ENCODE data around the gene DPF3.

DPF3 gene

DNA sequence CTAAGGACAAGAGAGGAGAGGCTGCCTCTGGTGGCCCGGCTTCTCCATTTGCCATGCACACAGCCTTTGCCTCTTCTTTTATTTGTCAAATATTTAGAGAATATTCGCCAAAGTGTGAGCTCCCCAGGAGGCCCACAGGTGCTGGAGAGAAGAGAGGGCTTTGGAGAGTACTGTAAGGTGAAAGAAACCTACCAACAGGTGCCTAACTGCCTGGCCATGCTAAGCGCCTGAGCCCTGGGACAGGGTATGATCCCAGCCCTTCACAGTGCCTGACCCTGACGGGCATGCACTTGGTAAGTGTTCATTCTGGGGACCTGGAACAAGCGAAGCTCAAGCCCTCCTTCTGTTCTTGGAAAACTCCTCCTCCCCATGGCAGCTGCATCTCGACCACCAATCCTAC is 106.1 kb downstream of the DPF3 start:
- no peaks in the 10 kb centered on the region for H3K27me3 ChIP-seq (replicated peaks; ENCODE audit: control insufficient read depth, insufficient read depth, low read length)
- no peak overlapping the region for H3K4me3 ChIP-seq (replicated peaks; ENCODE audit: low read depth, low read length)
- no peak for DNase-seq (ENCODE audit: extremely low read depth, insufficient read length)
- no peaks in the 10 kb centered on the region for H3K36me3 ChIP-seq (ENCODE audit: control insufficient read depth, insufficient read depth, low read length)
- TF ChIP-seq, protein P1, sequence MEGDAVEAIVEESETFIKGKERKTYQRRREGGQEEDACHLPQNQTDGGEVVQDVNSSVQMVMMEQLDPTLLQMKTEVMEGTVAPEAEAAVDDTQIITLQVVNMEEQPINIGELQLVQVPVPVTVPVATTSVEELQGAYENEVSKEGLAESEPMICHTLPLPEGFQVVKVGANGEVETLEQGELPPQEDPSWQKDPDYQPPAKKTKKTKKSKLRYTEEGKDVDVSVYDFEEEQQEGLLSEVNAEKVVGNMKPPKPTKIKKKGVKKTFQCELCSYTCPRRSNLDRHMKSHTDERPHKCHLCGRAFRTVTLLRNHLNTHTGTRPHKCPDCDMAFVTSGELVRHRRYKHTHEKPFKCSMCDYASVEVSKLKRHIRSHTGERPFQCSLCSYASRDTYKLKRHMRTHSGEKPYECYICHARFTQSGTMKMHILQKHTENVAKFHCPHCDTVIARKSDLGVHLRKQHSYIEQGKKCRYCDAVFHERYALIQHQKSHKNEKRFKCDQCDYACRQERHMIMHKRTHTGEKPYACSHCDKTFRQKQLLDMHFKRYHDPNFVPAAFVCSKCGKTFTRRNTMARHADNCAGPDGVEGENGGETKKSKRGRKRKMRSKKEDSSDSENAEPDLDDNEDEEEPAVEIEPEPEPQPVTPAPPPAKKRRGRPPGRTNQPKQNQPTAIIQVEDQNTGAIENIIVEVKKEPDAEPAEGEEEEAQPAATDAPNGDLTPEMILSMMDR (IDR thresholded peaks at IDR 0.05; ENCODE audit: insufficient read depth, low read length, poor library complexity, severe bottlenecking), result no peak

DNA sequence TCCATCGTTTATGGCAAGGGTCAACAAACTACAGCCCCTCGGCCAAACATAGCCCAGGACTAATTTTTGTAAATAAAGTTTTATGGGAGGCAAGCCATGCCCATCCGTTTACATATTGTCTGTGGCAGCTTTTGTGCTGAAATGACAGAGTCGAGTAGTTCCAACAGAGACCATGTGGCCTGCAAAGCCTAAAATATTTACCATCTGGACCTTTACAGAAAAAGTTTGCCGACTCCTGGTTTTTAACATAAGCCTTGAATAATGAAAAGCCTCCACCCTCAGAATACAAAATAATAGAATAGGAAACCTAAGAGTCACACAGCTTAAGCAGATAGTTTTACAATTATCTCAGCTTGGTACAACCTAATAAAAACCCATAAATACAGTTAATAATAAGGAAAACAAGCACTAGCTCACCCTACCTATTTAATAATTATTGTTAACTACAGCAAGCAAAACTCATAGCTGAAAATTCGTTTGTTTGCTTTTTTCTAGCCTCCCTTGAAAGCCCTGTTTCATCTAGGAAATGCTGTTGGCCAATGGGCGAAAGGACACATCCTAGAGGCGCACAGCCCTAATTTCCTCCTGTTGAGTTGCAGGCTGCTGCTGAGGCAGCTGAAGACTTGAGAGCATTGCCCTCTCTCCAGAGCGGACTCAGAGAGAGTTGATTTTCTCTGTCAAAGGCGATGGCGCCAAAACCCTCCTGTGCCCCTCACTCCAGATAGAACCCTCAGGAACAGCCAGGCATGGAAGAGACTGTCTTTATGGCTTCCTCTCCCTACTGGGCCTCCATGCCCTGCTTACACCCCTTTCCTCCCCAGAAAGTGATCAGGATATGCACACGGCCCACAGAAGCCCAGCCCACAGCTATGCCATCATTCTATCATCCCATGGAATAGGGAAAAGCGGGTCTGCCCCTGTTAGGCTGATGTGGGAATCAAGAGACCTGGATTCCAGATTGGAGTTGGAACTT is 107.2 kb downstream of the DPF3 start:
- H3K36me3 ChIP-seq (ENCODE audit: control insufficient read depth, insufficient read depth, low read length), result no peaks in the 10 kb centered on the region
- DNase-seq (ENCODE audit: extremely low read depth, insufficient read length), result no peak
- TF ChIP-seq, protein P1 (IDR thresholded peaks at IDR 0.05; ENCODE audit: insufficient read depth, low read length, poor library complexity, severe bottlenecking), result no peak
- no peak overlapping the region for H3K4me3 ChIP-seq (replicated peaks; ENCODE audit: low read depth, low read length)
- no peaks in the 10 kb centered on the region for H3K27me3 ChIP-seq (replicated peaks; ENCODE audit: control insufficient read depth, insufficient read depth, low read length)

DNA sequence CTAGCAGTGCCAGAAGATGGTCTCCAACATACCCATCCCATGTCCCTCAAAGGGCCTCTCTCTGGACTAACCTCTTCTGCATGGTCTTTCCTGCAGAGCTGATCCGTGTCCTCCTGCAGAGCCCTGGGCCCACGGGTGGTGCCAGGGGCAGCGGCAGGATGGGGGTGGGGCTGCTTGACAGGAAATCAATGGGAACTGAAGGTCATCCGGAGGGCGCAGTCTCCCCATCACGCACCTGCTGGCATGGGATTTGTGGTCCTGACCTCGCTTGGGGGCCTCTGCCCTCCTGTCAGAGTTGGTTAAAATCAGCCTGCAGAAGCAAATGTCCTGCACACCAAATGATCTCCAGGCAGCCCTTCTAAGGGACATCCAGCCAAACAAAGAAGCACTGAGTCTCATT is 110.2 kb downstream of the DPF3 start:
- H3K36me3 ChIP-seq (ENCODE audit: control insufficient read depth, insufficient read depth, low read length), result no peaks in the 10 kb centered on the region
- TF ChIP-seq, protein P1 (IDR thresholded peaks at IDR 0.05; ENCODE audit: insufficient read depth, low read length, poor library complexity, severe bottlenecking), result no peak
- DNase-seq (ENCODE audit: extremely low read depth, insufficient read length), result no peak
- H3K4me3 ChIP-seq (replicated peaks; ENCODE audit: low read depth, low read length), result no peak overlapping the region
- H3K27me3 ChIP-seq (replicated peaks; ENCODE audit: control insufficient read depth, insufficient read depth, low read length), result no peaks in the 10 kb centered on the region

DNA sequence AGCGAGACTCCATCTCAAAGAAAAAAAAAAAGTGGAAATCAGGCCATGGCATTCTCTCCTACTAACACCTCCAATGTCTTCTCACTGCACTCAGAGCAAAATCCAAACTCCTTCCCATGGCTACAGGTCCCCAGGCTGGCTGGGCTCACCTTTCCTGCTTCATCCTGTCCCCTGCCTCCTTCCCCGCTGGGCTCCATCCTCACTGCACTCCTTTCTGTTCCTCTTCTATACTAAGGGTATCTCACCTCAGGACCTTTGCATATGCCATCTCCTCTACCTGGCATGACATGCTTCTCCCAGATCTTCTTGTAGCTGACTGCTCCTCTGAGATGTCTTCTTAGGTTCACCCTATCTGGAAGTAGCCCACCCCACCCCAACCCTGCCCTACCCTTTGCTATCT is 111.1 kb downstream of the DPF3 start:
- Histone ChIP-seq H3K4me3 (replicated peaks; ENCODE audit: low read depth, low read length) (no peak overlapping the region), H3K27me3 (replicated peaks; ENCODE audit: control insufficient read depth, insufficient read depth, low read length) (no peaks in the 10 kb centered on the region), H3K36me3 (ENCODE audit: control insufficient read depth, insufficient read depth, low read length) (no peaks in the 10 kb centered on the region)
- TF ChIP-seq, protein P1 (IDR thresholded peaks at IDR 0.05; ENCODE audit: insufficient read depth, low read length, poor library complexity, severe bottlenecking), result no peak
- DNase-seq (ENCODE audit: extremely low read depth, insufficient read length), result no peak

DNA sequence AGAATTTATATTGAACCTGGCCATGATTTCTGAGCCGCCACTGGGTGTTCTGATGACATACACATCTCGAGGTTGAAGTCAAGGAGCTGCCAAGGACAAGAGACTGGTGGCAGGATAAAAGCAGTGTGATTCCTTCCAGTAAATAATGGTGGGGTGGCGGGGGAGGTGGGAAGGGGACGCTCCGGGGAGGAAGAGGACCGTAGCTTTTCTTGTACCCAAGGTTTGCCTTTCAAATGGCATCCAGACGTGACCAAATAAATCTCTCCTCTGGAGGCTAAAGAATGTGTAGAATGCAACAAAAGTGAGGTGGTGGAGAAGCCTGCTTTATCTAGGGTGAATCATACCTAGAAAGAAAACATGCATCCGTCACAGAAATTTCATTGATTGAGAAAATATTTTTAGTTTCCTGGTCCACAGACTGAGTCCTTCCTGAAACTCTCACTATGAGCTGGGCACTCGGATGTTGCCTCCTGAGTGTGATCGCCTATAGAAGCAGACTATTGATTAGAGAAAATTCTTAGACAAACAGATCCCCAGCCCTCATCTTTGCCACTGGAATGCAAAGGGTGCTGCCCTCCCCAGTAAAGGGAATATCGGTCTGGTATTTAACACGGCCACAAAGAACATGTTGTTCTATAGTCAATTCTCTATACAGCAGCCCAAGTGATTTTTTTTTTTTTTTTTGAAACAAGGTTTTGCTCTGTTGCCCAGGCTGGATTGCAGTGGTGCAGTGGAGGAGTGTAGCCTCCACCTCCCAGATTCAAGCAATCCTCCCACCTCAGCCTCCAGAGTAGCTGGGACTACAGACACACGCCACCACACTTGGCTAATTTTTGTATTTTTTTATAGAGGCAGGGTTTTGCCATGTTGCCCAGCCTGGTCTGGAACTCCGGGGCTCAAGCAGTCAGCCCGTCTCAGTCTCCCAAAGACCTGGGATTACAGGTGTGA is 112.1 kb downstream of the DPF3 start:
- TF ChIP-seq, protein P1 (IDR thresholded peaks at IDR 0.05; ENCODE audit: insufficient read depth, low read length, poor library complexity, severe bottlenecking), result no peak
- no peak overlapping the region for H3K4me3 ChIP-seq (replicated peaks; ENCODE audit: low read depth, low read length)
- no peaks in the 10 kb centered on the region for H3K36me3 ChIP-seq (ENCODE audit: control insufficient read depth, insufficient read depth, low read length)
- peak; percentile 40 for DNase-seq (ENCODE audit: extremely low read depth, insufficient read length)
- H3K27me3 ChIP-seq (replicated peaks; ENCODE audit: control insufficient read depth, insufficient read depth, low read length), result no peaks in the 10 kb centered on the region
